GM21717 (cell line): ENCODE measurements around the gene BCAR3.

Experiments
- ATAC-seq: cut with Tn5 transposase; IDR thresholded peaks from one replicate; pipeline ENCODE4 v1.9.1; 2021; ENCODE audit warnings: mild to moderate bottlenecking, moderate library complexity; ENCODE audit not compliant: unreplicated experiment

BCAR3 gene

DNA sequence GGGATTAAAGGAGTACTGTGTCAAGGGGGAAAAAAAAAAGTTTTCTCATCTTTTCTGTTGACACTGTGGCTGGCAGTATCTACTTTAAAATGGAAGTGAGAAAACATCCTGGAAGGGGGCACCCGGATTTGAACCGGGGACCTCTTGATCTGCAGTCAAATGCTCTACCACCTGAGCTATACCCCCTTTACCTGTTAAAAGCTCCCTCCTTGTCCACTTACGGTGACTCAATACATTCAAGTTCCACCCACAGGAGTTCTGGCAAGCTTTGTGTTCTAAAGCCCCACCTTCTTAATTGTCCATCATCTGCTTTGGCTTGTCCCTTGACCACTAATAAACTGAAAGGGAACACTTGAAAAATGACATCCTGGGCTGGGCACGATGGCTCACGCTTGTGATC is 165.5 kb downstream of the BCAR3 start:
- no peak for ATAC-seq
